ENCODE data around the gene MAML3. TPM values are rescaled to one million over a fixed set of nuclear protein-coding genes. Genes with fewer than 3 reads are reported as not detected.

MAML3 gene
- total and polyA plus RNA-seq, 4 experiments from 2014 or later: 0.15 to 3.7 (median 1.7) TPM

- DNase-seq: no peak
- intact Hi-C loops (cut with micrococcal nuclease): no loop called here
- Mint-ChIP-seq H3K36me3 (peaks cover 2 to 6% of the 10 kb centered on the region in 2 donors), H3K9me3 (no peaks in the 10 kb centered on the region), H3K4me1 (no peaks in the 10 kb centered on the region), H3K4me3 (no peak overlapping the region), H3K27ac (no peak overlapping the region), H3K27me3 (no peaks in the 10 kb centered on the region)
- ChIA-PET CTCF (ENCODE audit: partially characterized antibody) (no interaction called here), POLR2A (ENCODE audit: partially characterized antibody) (no interaction called here)
- H3K27ac ChIP-seq (ENCODE audit: low read depth, low read length): no peak overlapping the region
- no peaks in the 10 kb centered on the region for H3K36me3 ChIP-seq (ENCODE audit: insufficient read depth, low read length)
- H3K9me3 ChIP-seq (ENCODE audit: control insufficient read depth in 1 of 2, low read length in 2 of 2): no peaks in the 10 kb centered on the region
- no peaks in the 10 kb centered on the region for H3K27me3 ChIP-seq (ENCODE audit: insufficient read depth, low read length)
- H3K4me3 ChIP-seq (ENCODE audit: low read length in 2 of 2): no peak overlapping the region
- no peaks in the 10 kb centered on the region for H3K4me1 ChIP-seq (ENCODE audit: insufficient read depth, low read length)
Observed at GRCh38 chr4:139715746-139716391, 438.1 kb downstream of the MAML3 start.

DNA sequence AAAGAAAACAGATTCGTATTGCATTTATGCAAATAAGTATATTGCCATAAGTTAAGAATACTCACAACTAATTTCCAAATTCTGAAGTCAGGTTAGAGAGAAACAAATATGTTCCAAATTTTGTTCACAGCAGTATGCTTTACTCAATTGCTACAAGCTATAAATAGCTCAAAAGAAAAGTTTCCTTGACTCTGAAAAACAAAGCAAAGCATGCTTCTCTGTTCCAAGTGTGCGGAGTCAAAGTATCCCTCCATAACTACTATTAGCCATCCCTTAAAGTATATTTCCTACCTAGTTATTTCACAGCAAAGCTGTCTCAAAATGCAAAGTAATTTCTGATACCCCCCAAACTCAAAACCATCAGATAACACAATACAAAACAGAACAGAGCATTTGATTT is 441.1 kb downstream of the MAML3 start:
- H3K36me3 Mint-ChIP-seq: peaks cover under 1 to 6% of the 10 kb centered on the region in 2 donors
- H3K4me1 Mint-ChIP-seq: no peaks in the 10 kb centered on the region
- no peaks in the 10 kb centered on the region for H3K27me3 ChIP-seq (ENCODE audit: insufficient read depth, low read length)
- ChIA-PET CTCF (ENCODE audit: partially characterized antibody) (interaction anchor here (1.1 to 1.8 kb wide), 3 partner anchors 13 to 56 kb away, joined by 3 to 5 read pairs (median 4); no protein-coding TSS in a partner anchor), POLR2A (ENCODE audit: partially characterized antibody) (interaction anchor here (0.5 kb wide), 1 partner anchor 47 kb away, joined by 3 read pairs; no protein-coding TSS in a partner anchor)
- H3K27ac Mint-ChIP-seq: no peak overlapping the region
- H3K4me1 ChIP-seq (ENCODE audit: insufficient read depth, low read length): no peaks in the 10 kb centered on the region
- DNase-seq: no peak
- peaks cover 0 to 5% (median 0%) of the 10 kb centered on the region in 8 donors for H3K9me3 Mint-ChIP-seq
- H3K36me3 ChIP-seq (ENCODE audit: insufficient read depth, low read length): no peaks in the 10 kb centered on the region
- no peak overlapping the region for H3K4me3 Mint-ChIP-seq
- intact Hi-C loops (cut with micrococcal nuclease): no loop called here
- peaks cover 0 to 4% of the 10 kb centered on the region in 2 donors for H3K27me3 Mint-ChIP-seq
- H3K4me3 ChIP-seq (ENCODE audit: low read length in 2 of 2): no peak overlapping the region
- H3K9me3 ChIP-seq (ENCODE audit: control insufficient read depth in 1 of 2, low read length in 2 of 2): no peaks in the 10 kb centered on the region
- no peak overlapping the region for H3K27ac ChIP-seq (ENCODE audit: low read depth, low read length)

- no peak overlapping the region for H3K27ac ChIP-seq (ENCODE audit: low read depth, low read length)
- intact Hi-C loops (cut with micrococcal nuclease): no loop called here
- Mint-ChIP-seq H3K36me3 (peaks cover 1 to 6% of the 10 kb centered on the region in 2 donors), H3K27me3 (peaks cover 0 to 4% of the 10 kb centered on the region in 2 donors), H3K27ac (no peak overlapping the region), H3K4me1 (no peaks in the 10 kb centered on the region), H3K4me3 (no peak overlapping the region), H3K9me3 (peaks cover 0 to 5% (median 0%) of the 10 kb centered on the region in 8 donors)
- H3K4me1 ChIP-seq (ENCODE audit: insufficient read depth, low read length): no peaks in the 10 kb centered on the region
- ChIA-PET CTCF (ENCODE audit: partially characterized antibody) (no interaction called here), POLR2A (ENCODE audit: partially characterized antibody) (no interaction called here)
- no peaks in the 10 kb centered on the region for H3K36me3 ChIP-seq (ENCODE audit: insufficient read depth, low read length)
- no peaks in the 10 kb centered on the region for H3K9me3 ChIP-seq (ENCODE audit: control insufficient read depth in 1 of 2, low read length in 2 of 2)
- no peaks in the 10 kb centered on the region for H3K27me3 ChIP-seq (ENCODE audit: insufficient read depth, low read length)
- H3K4me3 ChIP-seq (ENCODE audit: low read length in 2 of 2): no peak overlapping the region
- DNase-seq: no peak
Observed at GRCh38 chr4:139711461-139711860, 442.5 kb downstream of the MAML3 start.

DNA sequence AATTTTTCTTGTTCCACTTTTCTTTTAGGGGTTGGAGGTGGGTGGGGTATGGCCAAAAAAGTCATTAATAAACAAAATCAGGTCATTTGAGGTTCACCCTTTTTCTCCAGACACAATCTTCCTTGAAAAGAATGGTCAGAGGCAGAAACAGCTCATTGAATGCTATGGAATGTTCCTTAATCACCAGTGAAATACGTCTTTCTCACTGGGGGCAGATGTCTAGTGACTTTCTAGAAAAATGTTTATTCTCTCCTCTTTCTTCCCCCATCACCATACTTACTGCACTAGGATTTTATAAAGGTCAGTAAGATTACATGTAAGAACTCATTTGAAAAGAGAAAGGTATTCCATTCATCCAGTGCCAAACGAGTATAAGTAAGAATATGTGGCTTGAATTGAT is 443.9 kb downstream of the MAML3 start:
- ChIA-PET POLR2A (ENCODE audit: partially characterized antibody) (no interaction called here), CTCF (ENCODE audit: partially characterized antibody) (interaction anchor here (1.3 kb wide), 1 partner anchor 58 kb away, joined by 3 read pairs; no protein-coding TSS in a partner anchor)
- Mint-ChIP-seq H3K4me1 (no peaks in the 10 kb centered on the region), H3K27me3 (peaks cover 0 to 4% of the 10 kb centered on the region in 2 donors), H3K9me3 (peaks cover 0 to 5% (median 0%) of the 10 kb centered on the region in 8 donors), H3K27ac (no peak overlapping the region), H3K36me3 (peaks cover 1 to 9% of the 10 kb centered on the region in 2 donors), H3K4me3 (no peak overlapping the region)
- DNase-seq: no peak
- intact Hi-C loops (cut with micrococcal nuclease): no loop called here
- H3K4me3 ChIP-seq (ENCODE audit: low read length in 2 of 2): no peak overlapping the region
- H3K27ac ChIP-seq (ENCODE audit: low read depth, low read length): no peak overlapping the region
- no peaks in the 10 kb centered on the region for H3K36me3 ChIP-seq (ENCODE audit: insufficient read depth, low read length)
- no peaks in the 10 kb centered on the region for H3K4me1 ChIP-seq (ENCODE audit: insufficient read depth, low read length)
- H3K27me3 ChIP-seq (ENCODE audit: insufficient read depth, low read length): no peaks in the 10 kb centered on the region
- no peaks in the 10 kb centered on the region for H3K9me3 ChIP-seq (ENCODE audit: control insufficient read depth in 1 of 2, low read length in 2 of 2)

- POLR2A ChIA-PET (ENCODE audit: partially characterized antibody): no interaction called here
- no peaks in the 10 kb centered on the region for H3K9me3 ChIP-seq (ENCODE audit: control insufficient read depth in 1 of 2, low read length in 2 of 2)
- no peak overlapping the region for H3K27ac ChIP-seq (ENCODE audit: low read depth, low read length)
- Mint-ChIP-seq H3K27ac (no peak overlapping the region), H3K36me3 (peaks cover 1 to 11% of the 10 kb centered on the region in 2 donors), H3K9me3 (peaks cover 0 to 5% (median 0%) of the 10 kb centered on the region in 8 donors), H3K27me3 (peaks cover 0 to 4% of the 10 kb centered on the region in 2 donors), H3K4me1 (no peaks in the 10 kb centered on the region), H3K4me3 (no peak overlapping the region)
- intact Hi-C loops (cut with micrococcal nuclease): no loop called here
- H3K27me3 ChIP-seq (ENCODE audit: insufficient read depth, low read length): no peaks in the 10 kb centered on the region
- H3K36me3 ChIP-seq (ENCODE audit: insufficient read depth, low read length): no peaks in the 10 kb centered on the region
- DNase-seq: no peak
- CTCF ChIA-PET (ENCODE audit: partially characterized antibody): interaction anchor here (1.3 kb wide), 1 partner anchor 58 kb away, joined by 3 read pairs; no protein-coding TSS in a partner anchor
- H3K4me1 ChIP-seq (ENCODE audit: insufficient read depth, low read length): no peaks in the 10 kb centered on the region
- no peak overlapping the region for H3K4me3 ChIP-seq (ENCODE audit: low read length in 2 of 2)
Observed at GRCh38 chr4:139709660-139710059, 444.3 kb downstream of the MAML3 start.

DNA sequence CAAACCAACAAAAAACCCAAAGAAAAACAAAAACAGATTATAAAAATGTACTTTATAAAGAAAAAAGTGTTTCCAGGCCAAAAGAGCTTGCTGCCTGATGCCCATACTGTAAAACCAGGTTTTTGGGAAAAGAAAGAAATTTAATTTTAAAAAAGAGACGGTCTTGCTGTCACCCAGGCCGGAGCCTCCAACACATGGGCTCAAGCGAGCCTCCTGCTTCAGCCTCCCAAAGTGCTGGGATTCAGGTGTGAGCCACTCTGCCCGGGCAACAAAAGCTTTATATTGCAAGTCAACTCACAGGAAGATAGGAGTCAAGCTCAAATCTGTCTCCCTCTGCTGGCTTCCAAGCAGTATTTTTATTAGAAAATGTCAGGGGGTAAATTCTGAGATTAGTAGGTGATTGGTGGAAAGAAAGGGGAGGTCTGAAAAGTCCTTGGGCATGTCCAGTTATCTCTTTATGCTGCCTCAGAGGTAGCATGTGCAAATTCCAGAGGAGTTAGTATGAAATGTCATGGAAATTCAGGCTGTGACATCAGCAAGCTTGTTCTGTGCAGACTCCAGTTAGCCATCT is 449.0 kb downstream of the MAML3 start:
- H3K27ac Mint-ChIP-seq: no peak overlapping the region
- peaks cover 1 to 25% of the 10 kb centered on the region in 2 donors for H3K36me3 Mint-ChIP-seq
- H3K27me3 ChIP-seq (ENCODE audit: insufficient read depth, low read length): no peaks in the 10 kb centered on the region
- H3K4me3 Mint-ChIP-seq: no peak overlapping the region
- no peak for DNase-seq
- ChIA-PET POLR2A (ENCODE audit: partially characterized antibody) (no interaction called here), CTCF (ENCODE audit: partially characterized antibody) (no interaction called here)
- no peaks in the 10 kb centered on the region for H3K4me1 ChIP-seq (ENCODE audit: insufficient read depth, low read length)
- no peaks in the 10 kb centered on the region for H3K9me3 ChIP-seq (ENCODE audit: control insufficient read depth in 1 of 2, low read length in 2 of 2)
- no peaks in the 10 kb centered on the region for H3K36me3 ChIP-seq (ENCODE audit: insufficient read depth, low read length)
- H3K27ac ChIP-seq (ENCODE audit: low read depth, low read length): no peak overlapping the region
- peaks cover 0 to 5% (median 1%) of the 10 kb centered on the region in 8 donors for H3K9me3 Mint-ChIP-seq
- H3K27me3 Mint-ChIP-seq: peaks cover 0 to 7% of the 10 kb centered on the region in 2 donors
- no peaks in the 10 kb centered on the region for H3K4me1 Mint-ChIP-seq
- no peak overlapping the region for H3K4me3 ChIP-seq (ENCODE audit: low read length in 2 of 2)
- intact Hi-C loops (cut with micrococcal nuclease): no loop called here

DNA sequence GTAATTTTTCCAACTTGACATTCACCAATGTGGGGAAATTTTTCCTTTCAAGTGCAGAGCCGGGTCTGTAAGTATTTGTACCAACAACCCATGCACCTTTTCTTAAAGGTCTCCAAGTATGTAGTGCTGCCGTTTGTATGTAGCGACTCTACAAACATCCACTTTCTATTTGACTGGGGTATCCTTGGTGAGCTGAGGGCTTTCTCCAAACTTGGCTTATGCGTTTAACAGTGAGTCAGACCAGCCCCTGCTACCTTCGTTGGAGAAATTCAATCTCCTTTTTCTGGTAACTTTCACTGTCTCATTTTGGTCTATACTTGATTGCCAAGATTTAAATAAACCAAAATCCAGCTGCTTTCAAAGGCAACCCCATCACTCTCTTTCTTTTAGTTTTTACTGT is 453.4 kb downstream of the MAML3 start:
- Histone ChIP-seq H3K36me3 (ENCODE audit: insufficient read depth, low read length) (no peaks in the 10 kb centered on the region), H3K9me3 (ENCODE audit: control insufficient read depth in 1 of 2, low read length in 2 of 2) (no peaks in the 10 kb centered on the region), H3K27ac (ENCODE audit: low read depth, low read length) (no peak overlapping the region), H3K4me1 (ENCODE audit: insufficient read depth, low read length) (no peaks in the 10 kb centered on the region), H3K4me3 (ENCODE audit: low read length in 2 of 2) (no peak overlapping the region), H3K27me3 (ENCODE audit: insufficient read depth, low read length) (no peaks in the 10 kb centered on the region)
- ChIA-PET POLR2A (ENCODE audit: partially characterized antibody) (no interaction called here), CTCF (ENCODE audit: partially characterized antibody) (no interaction called here)
- Mint-ChIP-seq H3K27me3 (peaks cover 0 to 3% of the 10 kb centered on the region in 2 donors), H3K4me1 (peaks cover 0 to 1% (median 0%) of the 10 kb centered on the region in 4 donors), H3K36me3 (peaks cover 0 to 35% of the 10 kb centered on the region in 2 donors), H3K27ac (no peak overlapping the region), H3K9me3 (peaks cover 0 to 15% (median 4%) of the 10 kb centered on the region in 8 donors), H3K4me3 (no peak overlapping the region)
- no peak for DNase-seq
- intact Hi-C loops (cut with micrococcal nuclease): no loop called here
